Ascending aorta (tissue), 2 donors: Measurements from ENCODE around the gene EPGN. TPM values are rescaled to one million over a fixed set of nuclear protein-coding genes. Genes with fewer than 3 reads are reported as not detected.

Experiments
- DNase-seq, 2 donors: peaks; one replicate each; pipeline ENCODE4 v3.0.0-alpha.2; 2019; ENCODE audit warnings: low spot score in 2 of 2
- H3K27ac ChIP-seq, 2 donors: fragments of 200-600 bp; sonication (generic); one replicate each; pipeline ENCODE4 v1.5.1; 2016 to 2017; ENCODE audit warnings: mild to moderate bottlenecking in 1 of 2
- H3K27me3 ChIP-seq: fragments of 200-600 bp; sonication (generic); one replicate; pipeline ENCODE4 v1.5.1; 2017
- H3K36me3 ChIP-seq, 2 donors: fragments of 200-600 bp; sonication (generic); one replicate each; pipeline ENCODE4 v1.5.1; 2016
- H3K4me1 ChIP-seq, 2 donors: fragments of 200-600 bp; sonication (generic); one replicate each; pipeline ENCODE4 v1.5.1; 2016 to 2017; ENCODE audit warnings: mild to moderate bottlenecking in 1 of 2
- H3K4me3 ChIP-seq, 2 donors: fragments of 200-600 bp; sonication (generic); one replicate each; pipeline ENCODE4 v1.5.1; 2016 to 2017; ENCODE audit warnings: mild to moderate bottlenecking in 1 of 2
- H3K9me3 ChIP-seq, 2 donors: fragments of 200-600 bp; sonication (generic); one replicate each; pipeline ENCODE4 v1.5.1; 2016
- CTCF ChIP-seq, 3 experiments: fragments of 200-600 bp in 2 of 3; fragments of 450-650 bp in 1 of 3; sonication (generic) in 2 of 3; IDR thresholded peaks; one replicate each; pipeline ENCODE4 v1.5.1; 2016 to 2019; ENCODE audit warnings: antibody characterized with exemption in 3 of 3, mild to moderate bottlenecking in 1 of 3, moderate library complexity in 1 of 3
- intact Hi-C: fragments of 100-400 bp; cut with DNase I; formaldehyde crosslinking; loops from one replicate; pipeline ENCODE4 v1.15.1; 2023
- total RNA-seq: library from RNA; depleted of rRNA; stranded (reverse); fragments of >200 nt; gene quantifications from one replicate; pipeline ENCODE4 v1.1.0, GENCODE V29; 2016

Gene EPGN
- total RNA-seq: not detected

GRCh38 chr4:74308215-74308614, at the start of gene EPGN:
TSS of gene EPGN (plus strand) at chr4:74308470. CDS start at chr4:74308534, 64 bp downstream.
- H3K9me3 ChIP-seq: no peaks in the 10 kb centered on the region
- no peak within 1 kb of the TSS for H3K4me3 ChIP-seq
- H3K27me3 ChIP-seq: no peaks in the 10 kb centered on the region
- H3K36me3 ChIP-seq: no peaks in the 10 kb centered on the region
- no peak for TF ChIP-seq CTCF (IDR thresholded peaks at IDR 0.05)
- no peak within 1 kb of the TSS for H3K27ac ChIP-seq
- H3K4me1 ChIP-seq: no peaks in the 10 kb centered on the region
- intact Hi-C loops: no loop called here
- no peak for DNase-seq

- Histone ChIP-seq H3K9me3 (peaks cover 0 to 2% of the 10 kb centered on the region in 2 donors), H3K36me3 (no peaks in the 10 kb centered on the region), H3K27ac (no peak overlapping the region), H3K4me1 (no peaks in the 10 kb centered on the region), H3K27me3 (no peaks in the 10 kb centered on the region), H3K4me3 (no peak overlapping the region)
- no peak for DNase-seq
- intact Hi-C loops: no loop called here
- TF ChIP-seq CTCF (IDR thresholded peaks at IDR 0.05): no peak
Measured at GRCh38 chr4:74258963-74259362, 49.3 kb upstream of the EPGN start.

- H3K9me3 ChIP-seq: no peaks in the 10 kb centered on the region
- H3K4me3 ChIP-seq: no peak overlapping the region
- no peaks in the 10 kb centered on the region for H3K27me3 ChIP-seq
- H3K36me3 ChIP-seq: no peaks in the 10 kb centered on the region
- intact Hi-C loops: no loop called here
- no peak for TF ChIP-seq CTCF (IDR thresholded peaks at IDR 0.05)
- DNase-seq: no peak
- no peaks in the 10 kb centered on the region for H3K4me1 ChIP-seq
- no peak overlapping the region for H3K27ac ChIP-seq
Measured at GRCh38 chr4:74260036-74260435, 48.2 kb upstream of the EPGN start.

- DNase-seq: no peak
- no peak overlapping the region for H3K27ac ChIP-seq
- TF ChIP-seq CTCF (IDR thresholded peaks at IDR 0.05): no peak
- H3K36me3 ChIP-seq: no peaks in the 10 kb centered on the region
- H3K4me1 ChIP-seq: no peaks in the 10 kb centered on the region
- no peak overlapping the region for H3K4me3 ChIP-seq
- H3K9me3 ChIP-seq: no peaks in the 10 kb centered on the region
- intact Hi-C loops: no loop called here
- no peaks in the 10 kb centered on the region for H3K27me3 ChIP-seq
Measured at GRCh38 chr4:74262522-74262921, 45.7 kb upstream of the EPGN start.

GRCh38 chr4:74263551-74263950, 44.7 kb upstream of the EPGN start:
- no peak overlapping the region for H3K27ac ChIP-seq
- H3K4me3 ChIP-seq: no peak overlapping the region
- no peaks in the 10 kb centered on the region for H3K4me1 ChIP-seq
- TF ChIP-seq CTCF (IDR thresholded peaks at IDR 0.05): no peak
- intact Hi-C loops: no loop called here
- no peaks in the 10 kb centered on the region for H3K27me3 ChIP-seq
- no peaks in the 10 kb centered on the region for H3K36me3 ChIP-seq
- no peak for DNase-seq
- no peaks in the 10 kb centered on the region for H3K9me3 ChIP-seq

GRCh38 chr4:74266081-74266480, 42.2 kb upstream of the EPGN start:
- H3K4me1 ChIP-seq: no peaks in the 10 kb centered on the region
- H3K9me3 ChIP-seq: no peaks in the 10 kb centered on the region
- TF ChIP-seq CTCF (IDR thresholded peaks at IDR 0.05): no peak
- no peak overlapping the region for H3K27ac ChIP-seq
- no peaks in the 10 kb centered on the region for H3K36me3 ChIP-seq
- H3K4me3 ChIP-seq: no peak overlapping the region
- no peaks in the 10 kb centered on the region for H3K27me3 ChIP-seq
- intact Hi-C loops: no loop called here
- no peak for DNase-seq
